Measurements from ENCODE around the gene EHHADH.
"Not testable (repeated sequence)": the region's sequence is repeated elsewhere in the genome, so short reads cannot be mapped to it uniquely, and the experiment has no call there.

The EHHADH gene

DNA sequence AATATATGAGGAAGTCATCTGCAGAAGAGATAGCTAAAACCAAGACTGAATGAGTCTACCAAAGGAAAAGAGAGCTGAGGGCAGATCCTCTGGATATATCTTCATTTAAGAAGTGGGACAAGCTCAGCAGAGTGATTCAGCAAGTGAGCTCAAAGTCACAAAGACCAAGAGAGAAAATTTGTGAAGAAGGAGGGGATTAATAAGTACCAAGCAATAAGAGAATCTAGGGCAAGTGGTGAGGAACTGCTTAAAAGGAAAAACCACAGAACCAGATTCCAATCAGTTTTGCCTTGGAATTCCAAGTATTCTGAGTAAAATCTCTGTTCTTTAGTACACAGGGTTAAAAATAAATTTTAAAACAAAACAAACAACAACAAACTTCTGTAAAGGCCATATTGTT is 3.6 kb downstream of the EHHADH start:
- no peak overlapping the region for H3K27ac ChIP-seq
- TF ChIP-seq, protein P1, sequence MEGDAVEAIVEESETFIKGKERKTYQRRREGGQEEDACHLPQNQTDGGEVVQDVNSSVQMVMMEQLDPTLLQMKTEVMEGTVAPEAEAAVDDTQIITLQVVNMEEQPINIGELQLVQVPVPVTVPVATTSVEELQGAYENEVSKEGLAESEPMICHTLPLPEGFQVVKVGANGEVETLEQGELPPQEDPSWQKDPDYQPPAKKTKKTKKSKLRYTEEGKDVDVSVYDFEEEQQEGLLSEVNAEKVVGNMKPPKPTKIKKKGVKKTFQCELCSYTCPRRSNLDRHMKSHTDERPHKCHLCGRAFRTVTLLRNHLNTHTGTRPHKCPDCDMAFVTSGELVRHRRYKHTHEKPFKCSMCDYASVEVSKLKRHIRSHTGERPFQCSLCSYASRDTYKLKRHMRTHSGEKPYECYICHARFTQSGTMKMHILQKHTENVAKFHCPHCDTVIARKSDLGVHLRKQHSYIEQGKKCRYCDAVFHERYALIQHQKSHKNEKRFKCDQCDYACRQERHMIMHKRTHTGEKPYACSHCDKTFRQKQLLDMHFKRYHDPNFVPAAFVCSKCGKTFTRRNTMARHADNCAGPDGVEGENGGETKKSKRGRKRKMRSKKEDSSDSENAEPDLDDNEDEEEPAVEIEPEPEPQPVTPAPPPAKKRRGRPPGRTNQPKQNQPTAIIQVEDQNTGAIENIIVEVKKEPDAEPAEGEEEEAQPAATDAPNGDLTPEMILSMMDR (conservative IDR thresholded peaks at IDR 0.05), result no peak

- H3K27ac ChIP-seq, result no peak overlapping the region
- TF ChIP-seq, protein P1 (conservative IDR thresholded peaks at IDR 0.05), result no peak
Measured at GRCh38 chr3:185242642-185243041, 11.2 kb downstream of the EHHADH start.

DNA sequence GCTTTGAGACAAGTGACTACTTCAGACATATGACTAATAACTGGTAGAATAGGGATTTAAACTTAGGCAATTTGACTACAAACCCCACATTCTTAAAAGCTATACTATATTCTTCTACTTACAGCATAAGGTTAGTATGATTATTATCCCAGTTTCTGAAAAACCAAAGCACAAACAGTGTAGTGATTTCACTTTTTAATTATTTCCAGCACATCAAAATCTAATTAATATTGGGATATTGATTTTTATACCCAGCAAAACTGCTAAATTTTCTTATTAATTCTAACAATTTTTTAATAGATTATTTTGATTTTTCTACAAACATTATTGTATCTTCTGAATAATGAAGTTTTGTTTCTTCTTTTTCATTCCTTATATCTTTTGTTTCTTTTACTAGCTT is 16.9 kb downstream of the EHHADH start:
- TF ChIP-seq, protein P1 (conservative IDR thresholded peaks at IDR 0.05), result no peak
- no peak overlapping the region for H3K27ac ChIP-seq

DNA sequence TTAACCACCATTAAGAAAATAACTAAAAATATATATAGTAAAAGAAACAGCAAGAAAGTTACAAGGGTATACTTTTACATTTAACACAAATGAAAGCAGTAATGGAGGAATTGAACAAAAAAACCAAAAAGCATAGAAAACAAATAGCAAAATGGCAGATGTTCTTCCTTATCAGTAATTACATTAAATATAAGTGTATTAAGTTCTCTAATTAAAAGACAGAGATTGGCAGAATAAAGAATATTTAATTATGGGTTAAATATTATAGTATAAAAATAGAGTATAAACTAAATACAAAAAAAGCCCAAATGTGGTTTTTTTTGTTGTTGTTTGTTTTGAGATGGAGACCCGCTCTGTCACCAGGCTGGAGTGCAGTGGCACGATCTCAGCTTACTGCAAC is 20.5 kb downstream of the EHHADH start:
- no peak overlapping the region for H3K27ac ChIP-seq
- TF ChIP-seq, protein P1 (conservative IDR thresholded peaks at IDR 0.05), result no peak

DNA sequence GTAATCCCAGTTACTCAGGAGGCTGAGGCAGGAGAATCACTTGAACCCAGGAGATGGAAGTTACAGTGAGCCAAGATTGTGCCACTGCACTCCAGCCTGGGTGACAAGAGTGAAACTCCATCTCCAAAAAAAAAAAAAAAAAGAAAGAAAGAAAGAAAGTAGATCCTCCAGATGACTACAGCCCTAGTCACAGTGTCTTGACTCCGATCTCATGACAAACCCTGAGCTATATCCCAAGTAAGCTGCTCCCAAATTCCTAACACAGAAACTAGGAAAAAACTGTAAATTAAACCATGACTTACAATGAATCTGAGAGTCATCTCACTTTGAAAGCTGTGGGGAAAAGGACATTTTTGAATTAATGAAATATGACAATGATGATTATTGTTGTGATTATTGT is 27.3 kb downstream of the EHHADH start:
- H3K27ac ChIP-seq, result not testable (repeated sequence)

- TF ChIP-seq, protein P1 (conservative IDR thresholded peaks at IDR 0.05), result no peak
- H3K27ac ChIP-seq, result no peak overlapping the region
Measured at GRCh38 chr3:185225523-185225922, 28.3 kb downstream of the EHHADH start.

DNA sequence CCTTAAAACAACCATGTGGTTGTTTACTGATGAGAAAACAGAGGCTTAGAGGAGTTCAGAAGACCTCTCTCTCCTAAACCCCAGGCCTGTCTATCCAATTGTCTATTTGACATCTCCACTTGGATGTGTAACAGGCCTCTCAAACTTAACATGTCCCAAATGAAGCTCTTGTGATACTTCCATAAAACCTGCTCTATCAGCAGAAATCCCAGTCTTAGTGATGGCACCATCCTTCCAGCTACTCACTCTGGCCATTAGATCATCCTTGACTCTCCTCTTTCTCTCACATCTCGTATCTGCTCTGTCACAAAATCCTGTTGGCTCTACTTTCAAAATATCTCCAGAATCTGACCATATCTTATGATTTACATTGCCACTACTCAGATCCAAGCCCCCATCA is 28.8 kb downstream of the EHHADH start:
- TF ChIP-seq, protein P1 (conservative IDR thresholded peaks at IDR 0.05), result no peak
- no peak overlapping the region for H3K27ac ChIP-seq

DNA sequence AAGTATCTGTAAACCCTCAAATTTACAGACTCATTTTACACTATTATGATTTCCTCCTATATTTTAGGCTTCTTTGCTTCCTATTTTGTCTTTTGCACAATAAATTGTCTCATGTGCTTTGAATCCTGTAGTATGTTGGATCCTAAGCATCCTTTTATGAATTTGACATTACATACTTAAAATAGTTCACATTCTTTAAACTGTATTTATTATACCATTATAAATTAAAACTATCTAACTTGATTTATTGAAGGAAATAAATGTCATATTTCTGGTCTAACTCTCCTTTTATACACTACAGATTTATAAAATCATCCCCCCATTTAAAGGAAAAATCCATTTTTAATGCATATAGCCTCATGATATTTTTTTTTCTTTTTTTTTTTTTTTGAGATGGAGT is 32.6 kb downstream of the EHHADH start:
- no peak overlapping the region for H3K27ac ChIP-seq
- TF ChIP-seq, protein P1 (conservative IDR thresholded peaks at IDR 0.05), result no peak
